ENCODE results near the gene ACSM4.

DNA sequence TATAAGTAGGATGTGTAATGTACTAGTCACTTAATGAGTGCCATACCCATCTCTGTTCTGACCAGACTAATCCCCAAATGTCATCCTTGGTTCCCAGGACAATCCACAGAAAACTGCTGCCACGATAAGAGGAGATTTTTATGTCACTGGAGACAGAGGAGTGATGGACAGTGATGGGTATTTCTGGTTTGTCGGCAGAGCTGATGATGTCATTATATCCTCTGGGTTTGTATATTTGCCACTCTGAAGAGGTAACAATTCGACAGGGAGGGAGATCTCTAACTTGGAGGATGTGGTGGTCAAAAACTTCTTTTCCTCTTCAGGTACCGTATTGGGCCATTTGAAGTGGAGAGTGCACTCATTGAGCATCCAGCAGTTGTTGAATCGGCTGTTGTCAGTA lies 20.3 kb downstream of the ACSM4 start:
- TF ChIP-seq, protein P1, sequence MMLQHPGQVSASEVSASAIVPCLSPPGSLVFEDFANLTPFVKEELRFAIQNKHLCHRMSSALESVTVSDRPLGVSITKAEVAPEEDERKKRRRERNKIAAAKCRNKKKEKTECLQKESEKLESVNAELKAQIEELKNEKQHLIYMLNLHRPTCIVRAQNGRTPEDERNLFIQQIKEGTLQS (CRISPR knock-in tag; conservative IDR thresholded peaks at IDR 0.05), result no peak
- TF ChIP-seq, protein P2, sequence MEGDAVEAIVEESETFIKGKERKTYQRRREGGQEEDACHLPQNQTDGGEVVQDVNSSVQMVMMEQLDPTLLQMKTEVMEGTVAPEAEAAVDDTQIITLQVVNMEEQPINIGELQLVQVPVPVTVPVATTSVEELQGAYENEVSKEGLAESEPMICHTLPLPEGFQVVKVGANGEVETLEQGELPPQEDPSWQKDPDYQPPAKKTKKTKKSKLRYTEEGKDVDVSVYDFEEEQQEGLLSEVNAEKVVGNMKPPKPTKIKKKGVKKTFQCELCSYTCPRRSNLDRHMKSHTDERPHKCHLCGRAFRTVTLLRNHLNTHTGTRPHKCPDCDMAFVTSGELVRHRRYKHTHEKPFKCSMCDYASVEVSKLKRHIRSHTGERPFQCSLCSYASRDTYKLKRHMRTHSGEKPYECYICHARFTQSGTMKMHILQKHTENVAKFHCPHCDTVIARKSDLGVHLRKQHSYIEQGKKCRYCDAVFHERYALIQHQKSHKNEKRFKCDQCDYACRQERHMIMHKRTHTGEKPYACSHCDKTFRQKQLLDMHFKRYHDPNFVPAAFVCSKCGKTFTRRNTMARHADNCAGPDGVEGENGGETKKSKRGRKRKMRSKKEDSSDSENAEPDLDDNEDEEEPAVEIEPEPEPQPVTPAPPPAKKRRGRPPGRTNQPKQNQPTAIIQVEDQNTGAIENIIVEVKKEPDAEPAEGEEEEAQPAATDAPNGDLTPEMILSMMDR (IDR thresholded peaks at IDR 0.05), result no peak
- TF ChIP-seq JUN (CRISPR knock-in tag; IDR thresholded peaks at IDR 0.05), result no peak

Data from WTC11 (cell line).